Stimulated activated CD4-positive, alpha-beta T cell treated with anti-CD3 and anti-CD28 coated beads, Interleukin-1b, Interleukin-23, amount 100 ng/mL, for 4 hours (primary cell): ENCODE results near the gene HOXB8.

Experiments
- DNase-seq, 2 donors: peaks; one replicate each; pipeline ENCODE4 v3.0.0-alpha.2; 2020; ENCODE audit warnings: low read depth in 2 of 2

HOXB8 gene

DNA sequence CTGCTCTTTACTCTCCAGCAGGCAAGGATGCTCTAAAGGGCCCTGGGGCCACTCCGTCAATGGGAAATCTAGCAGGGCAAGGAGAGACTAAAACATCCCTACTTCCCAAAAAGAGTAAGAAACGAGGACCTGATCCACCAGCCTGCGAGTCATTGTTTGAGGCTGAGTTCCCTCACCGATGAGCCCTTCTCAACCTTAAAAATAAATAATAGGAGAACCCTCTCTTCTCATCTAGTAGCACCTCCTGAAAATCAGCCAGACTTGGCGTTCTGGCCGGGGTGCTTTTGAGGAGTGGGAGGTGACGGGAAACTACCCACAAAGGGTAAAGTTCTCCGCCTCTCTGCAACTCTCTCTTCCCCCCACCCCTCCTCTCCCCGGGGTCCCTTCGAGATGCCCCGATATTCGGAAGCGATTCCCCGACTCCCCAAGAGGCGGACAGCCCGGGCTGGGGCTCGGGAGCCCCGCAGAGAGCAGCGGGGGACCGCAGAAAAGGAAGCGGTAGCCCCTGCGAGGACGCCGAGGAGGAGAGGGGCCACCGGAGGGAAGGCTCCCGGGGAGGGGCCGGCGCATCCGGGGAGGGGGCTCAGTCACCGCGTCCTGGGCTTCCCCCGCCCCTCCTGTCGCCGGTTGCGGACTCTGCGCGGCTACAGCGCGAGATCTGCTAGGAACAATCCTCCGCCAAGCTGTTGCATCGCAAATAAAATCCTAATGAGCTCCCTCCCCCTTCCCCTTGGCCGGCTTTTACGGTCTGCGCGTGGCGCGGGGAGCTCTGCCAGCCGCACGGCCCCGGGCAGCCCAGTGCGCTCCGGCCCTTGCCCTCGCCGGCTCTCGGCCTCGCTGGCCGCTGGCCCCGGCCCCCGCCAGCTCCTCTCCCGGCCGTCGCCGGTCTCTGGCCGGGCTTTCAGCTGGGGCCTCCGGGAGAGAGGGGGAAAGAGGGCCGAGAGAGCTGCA is 9.7 kb upstream of the HOXB8 start:
- no peak for DNase-seq

- no peak for DNase-seq
Measured at GRCh38 chr17:48624118-48624517, 9.0 kb upstream of the HOXB8 start.

DNA sequence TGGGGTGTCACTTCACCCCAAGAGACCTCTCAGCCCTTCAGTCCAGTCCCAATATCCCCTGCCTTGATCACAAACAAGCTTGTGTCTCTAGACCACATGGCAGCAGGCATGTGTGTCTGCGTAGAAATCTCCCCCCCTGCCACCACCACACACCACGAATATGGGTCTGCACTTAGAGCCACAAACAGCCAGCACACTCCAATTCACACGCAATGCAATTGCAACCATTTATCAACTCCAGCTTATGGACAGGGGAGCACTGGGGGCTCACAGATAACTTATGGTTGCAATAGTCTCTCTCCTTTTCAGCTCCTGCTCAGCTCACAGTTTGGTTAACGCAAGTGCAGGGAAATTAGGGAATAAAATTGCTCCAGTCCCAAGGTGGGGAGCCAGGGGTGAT is 8.5 kb upstream of the HOXB8 start:
- DNase-seq: no peak

DNA sequence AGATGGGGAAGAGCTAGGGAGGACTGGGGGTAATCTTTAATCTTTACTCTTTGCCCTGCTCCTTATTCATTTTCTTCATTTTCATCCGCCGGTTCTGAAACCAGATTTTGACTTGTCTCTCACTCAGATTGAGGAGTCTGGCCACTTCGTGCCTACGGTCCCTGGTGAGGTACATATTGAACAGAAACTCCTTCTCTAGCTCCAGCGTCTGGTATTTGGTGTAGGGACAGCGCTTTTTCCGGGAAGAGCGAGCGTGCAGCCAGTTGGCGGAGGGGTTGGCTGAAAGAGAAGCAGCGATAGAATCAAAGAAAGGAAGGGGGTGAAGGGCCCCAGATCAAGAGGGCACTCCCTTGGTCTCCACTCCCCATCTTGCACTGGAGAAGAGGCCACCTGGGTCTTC is 7.8 kb upstream of the HOXB8 start:
- DNase-seq: no peak

GRCh38 chr17:48621410-48622392 is 6.6 kb upstream of the HOXB8 start:
- DNase-seq: no peak

DNA sequence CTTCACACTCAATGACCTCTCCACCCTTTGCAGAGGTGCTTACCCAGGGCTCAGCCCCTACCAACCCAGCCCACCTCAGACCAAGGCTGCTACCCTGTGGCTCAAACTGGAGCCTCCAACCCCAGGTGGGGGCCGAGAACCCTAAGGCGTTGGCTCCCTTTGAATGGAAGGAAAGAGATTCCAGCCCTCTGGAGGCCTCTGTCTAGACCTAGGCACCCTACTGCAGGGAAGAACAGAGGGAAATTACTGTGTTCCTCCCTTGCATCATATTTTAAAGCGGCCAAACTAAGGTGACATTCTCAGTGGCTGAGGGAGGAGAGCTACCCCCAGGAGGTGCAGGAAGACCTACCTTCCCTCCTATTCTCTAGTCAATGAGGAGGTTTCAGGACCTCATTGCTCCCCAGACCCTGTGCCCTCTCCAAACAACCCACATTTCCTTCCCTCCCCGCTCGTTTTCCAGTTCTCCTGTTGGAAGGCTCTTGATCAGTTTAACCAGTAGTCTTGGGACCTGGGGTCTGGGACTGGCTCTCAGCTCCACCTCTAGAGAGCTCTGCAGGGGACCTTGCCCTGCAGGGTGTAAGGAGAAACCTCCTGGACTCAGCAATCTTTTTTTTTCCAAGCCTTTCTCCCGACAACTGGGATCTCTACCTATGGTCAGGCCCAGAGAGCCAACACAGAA is 5.5 kb upstream of the HOXB8 start:
- no peak for DNase-seq

DNA sequence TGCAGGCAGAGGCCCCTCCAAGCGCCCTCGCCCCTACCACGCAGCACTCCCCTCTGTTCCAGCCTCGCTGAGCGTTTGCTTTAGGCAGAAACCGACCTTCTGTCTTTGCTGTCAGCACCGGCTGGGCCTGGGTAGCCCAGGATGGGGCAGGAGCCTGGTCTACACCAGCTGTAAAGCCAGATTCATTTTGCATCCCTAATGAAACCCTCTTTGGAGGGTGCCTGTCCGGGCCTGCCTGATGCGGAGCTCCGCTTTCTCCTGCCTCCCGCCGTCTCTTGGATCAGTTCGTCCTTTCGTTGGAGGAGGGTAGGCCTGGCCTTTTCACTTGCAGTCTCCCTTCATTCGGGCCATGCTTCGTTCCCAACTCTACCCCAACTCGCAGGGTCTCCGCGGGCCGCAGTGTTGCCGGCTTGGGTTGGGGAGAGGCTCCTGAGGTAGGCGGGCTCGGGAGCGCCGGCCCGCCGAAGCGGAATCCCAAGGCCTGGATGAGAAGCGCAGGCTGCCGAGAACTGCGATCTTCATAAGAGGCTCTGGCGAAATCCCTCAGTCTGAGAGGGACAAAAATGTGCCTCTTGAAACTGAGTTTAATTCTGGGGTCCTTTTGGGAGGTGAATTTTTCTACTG is 4.8 kb upstream of the HOXB8 start:
- DNase-seq: no peak

DNA sequence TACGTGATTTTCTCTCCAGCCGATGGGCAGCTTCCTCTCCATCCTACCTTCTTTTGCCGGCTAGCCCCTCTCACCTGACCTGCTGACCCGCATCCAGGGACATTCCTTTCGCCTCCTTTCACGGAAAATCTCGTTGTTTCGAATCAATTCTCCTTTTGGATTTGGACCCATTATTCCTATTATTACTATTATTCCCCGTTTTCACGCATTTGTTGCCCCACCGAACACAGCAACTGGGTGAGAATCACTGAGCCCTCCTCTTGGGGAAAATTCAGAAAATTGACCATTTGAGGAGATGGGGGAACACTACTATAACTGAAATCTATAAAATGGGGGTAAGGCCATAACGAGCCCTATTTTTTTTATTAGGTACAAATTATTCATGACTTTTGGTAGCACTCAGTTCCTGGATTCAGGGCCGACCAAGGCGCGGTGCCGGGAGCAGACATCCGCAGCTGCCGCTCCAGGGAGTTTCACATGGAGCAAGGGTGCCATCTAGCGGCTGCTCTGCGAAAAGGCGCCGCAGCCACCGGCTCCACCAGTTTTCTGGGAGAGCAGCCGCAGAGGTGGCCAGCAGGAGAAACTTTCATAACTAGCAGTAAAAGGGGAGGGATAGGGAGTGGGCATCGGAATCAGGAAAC is 3.3 kb upstream of the HOXB8 start:
- peak; percentile 80 to 83 for DNase-seq

GRCh38 chr17:48617471-48618255 is 2.6 kb upstream of the HOXB8 start:
- no peak for DNase-seq

GRCh38 chr17:48616717-48617470 is 1.8 kb upstream of the HOXB8 start:
- DNase-seq: no peak

GRCh38 chr17:48615963-48616716 is 1.0 kb upstream of the HOXB8 start:
- DNase-seq: no peak

- DNase-seq: no peak
Measured at GRCh38 chr17:48613862-48614694, 1.0 kb downstream of the HOXB8 start.

DNA sequence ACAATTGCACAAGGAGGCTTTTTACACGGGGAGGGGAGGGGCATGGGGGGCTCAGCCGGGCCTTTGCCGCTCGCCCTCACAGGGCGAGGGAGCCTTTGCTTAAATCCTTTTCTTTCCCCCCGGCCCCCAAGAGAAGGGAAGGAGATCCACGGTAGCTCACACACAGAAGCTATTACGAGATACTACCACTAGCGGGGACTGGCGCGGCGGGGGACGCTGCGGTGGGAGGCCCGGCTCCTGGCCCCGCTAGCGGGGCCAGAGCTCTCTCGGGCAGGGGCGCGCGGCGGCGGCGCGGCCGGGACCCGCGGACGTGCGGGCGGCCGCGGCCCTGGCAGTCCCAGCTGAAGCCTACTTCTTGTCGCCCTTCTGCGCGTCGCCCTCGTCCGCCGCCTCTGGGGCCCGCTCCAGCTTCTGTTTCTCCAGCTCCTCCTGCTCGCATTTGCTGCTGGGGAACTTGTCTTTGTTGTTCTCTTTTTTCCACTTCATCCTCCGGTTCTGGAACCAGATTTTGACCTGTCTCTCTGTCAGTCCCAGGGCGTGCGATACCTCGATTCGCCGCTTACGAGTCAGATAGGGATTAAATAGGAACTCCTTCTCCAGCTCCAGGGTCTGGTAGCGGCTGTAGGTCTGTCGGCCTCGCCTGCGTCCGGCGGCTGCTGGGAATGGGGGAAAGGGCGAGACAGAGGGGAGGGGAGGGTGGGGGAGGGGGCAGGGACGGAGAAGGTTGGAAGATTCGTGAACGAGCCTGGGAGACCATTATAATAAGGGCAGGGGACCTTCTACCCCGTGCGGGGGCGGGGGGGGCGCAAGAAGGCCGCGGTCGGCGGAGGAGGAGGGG is 2.0 kb downstream of the HOXB8 start:
- no peak for DNase-seq

DNA sequence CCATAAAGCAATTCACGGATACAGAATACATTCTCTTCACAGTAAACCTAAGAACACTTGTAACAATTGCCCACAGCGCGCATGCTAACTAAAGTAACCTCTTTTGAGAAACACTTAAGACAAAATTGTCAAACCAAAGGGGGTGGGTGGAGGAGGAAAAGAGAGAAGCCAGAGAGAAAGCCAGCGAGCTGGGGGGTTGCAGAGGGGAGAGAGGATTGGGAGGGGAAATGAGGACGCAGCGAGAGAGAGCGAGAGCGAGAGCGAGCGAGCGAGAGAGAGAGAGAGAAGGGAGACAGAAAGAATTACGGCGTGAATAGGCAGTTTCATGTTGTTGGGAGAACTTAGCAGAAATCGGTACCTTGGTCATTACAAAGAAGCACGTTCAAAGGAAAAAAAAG is 2.6 kb downstream of the HOXB8 start:
- DNase-seq: no peak

DNA sequence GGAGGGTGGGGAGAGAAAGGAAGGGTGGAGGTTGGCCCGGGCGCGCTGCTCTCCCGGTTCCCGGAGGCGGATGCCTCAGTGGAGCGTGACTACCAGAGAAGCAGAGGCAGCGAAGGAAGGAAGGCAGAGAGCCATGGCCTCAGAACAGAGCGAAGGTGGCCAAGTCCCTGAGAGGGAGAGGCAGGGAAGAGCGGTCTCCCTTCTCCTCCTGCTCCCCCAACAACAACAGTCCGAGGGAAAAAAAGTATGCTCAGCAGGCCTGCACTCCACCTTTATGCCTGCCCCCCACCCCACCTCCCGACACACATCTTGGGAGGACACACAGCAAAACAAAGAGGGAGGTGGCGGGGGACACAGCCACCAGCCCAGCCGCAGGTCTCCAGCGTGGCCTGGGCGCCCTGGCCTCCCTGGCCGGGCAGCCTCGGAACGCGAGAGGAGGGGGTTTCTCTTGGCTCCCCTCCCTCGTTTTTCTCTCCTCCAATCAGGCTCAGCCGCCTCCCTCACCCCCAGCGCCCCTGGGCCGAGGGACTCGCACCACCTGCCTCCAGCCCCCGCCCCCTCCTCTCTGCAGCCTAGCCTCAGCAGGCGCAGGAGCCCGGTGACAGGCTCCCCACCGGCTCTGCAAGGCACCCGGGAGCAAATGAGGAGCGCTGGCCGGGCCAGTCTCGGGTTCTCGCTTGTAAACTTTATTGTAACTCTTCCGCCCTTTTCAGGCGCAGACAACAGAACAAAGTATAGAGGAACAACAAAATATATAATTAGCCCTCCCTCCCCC is 3.2 kb downstream of the HOXB8 start:
- DNase-seq: no peak

GRCh38 chr17:48611213-48611612 is 3.9 kb downstream of the HOXB8 start:
- no peak for DNase-seq
